Skeletal muscle cell (primary cell): ENCODE data around the gene SNAPC1.
A peak's percentile ranks its signal among the peaks of the same experiment; 100 is the strongest.

Experiments
- DNase-seq: peaks from one replicate; pipeline ENCODE4 v3.0.0-alpha.2; 2010; ENCODE audit warnings: low read depth
- H3K4me3 ChIP-seq: 2 replicates; pipeline ENCODE4 v1.5.1; 2011; ENCODE audit warnings: low read depth, mild to moderate bottlenecking, control low read depth, low read length, moderate library complexity

SNAPC1 gene

DNA sequence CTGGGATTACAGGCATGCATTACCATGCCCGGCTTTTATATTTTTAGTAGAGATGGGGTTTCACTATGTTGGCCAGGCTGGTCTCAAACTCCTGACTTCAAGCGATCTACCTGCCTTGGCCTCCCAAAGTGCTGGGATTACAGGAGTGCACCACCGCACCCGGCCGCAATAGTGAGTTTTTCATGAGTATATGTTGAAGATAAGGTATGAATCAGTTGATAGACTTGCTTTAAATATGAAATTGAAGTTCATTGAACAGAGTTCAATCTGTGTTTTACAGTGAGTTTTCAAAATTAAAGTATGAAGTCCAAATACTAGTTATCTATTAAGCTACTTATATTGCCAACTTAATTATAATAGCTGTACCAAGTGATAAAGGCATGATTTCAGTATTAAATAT, 35.1 kb downstream of the SNAPC1 start:
- no peak for DNase-seq
- H3K4me3 ChIP-seq = no peak overlapping the region

DNA sequence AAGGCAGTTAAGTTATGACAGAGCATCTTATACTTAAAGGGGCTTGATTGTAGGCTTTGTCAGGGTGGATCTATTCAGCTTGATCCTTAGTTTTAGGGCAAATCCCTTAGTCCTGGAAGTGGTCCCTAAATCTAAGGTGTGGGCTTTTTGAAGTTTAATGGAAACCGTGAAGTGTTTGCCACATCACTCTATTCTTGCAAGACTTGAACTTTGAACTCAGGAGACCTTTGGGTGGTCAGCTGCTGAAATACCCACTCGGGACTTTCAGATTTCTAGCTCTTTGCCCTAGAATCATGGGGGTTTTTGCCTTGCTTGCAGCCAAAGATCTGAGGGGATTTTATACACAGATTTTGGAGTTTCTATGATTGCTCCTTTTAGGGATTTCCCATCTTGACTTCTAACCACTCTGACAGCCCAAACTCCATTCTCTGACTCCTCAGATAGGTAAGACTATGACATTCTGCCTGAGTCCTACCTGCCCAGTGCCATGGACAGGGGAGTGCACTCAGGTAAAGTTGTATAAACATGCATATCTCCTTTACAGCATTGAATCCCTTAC, 39.9 kb downstream of the SNAPC1 start:
- DNase-seq = no peak
- H3K4me3 ChIP-seq = no peak overlapping the region

DNA sequence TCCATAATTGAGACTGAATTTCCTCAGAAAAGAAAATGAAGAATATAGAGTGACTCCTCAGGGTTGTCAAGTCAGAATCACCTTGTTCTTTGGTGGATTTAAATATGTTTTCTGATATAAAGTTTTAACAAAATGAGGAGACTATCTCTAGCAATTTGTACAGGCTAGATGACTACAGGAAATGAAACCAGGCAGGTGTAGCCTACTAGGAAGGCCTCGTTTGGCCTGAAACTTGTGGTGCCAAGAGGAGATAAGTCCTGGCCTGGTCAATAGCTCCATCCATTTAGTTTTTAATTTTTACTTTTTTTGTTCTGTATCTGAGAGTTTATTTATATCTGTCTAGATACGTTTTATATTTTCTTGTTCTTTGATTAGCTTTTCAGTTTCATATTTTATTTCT, 41.5 kb downstream of the SNAPC1 start:
- no peak overlapping the region for H3K4me3 ChIP-seq
- DNase-seq = no peak

DNA sequence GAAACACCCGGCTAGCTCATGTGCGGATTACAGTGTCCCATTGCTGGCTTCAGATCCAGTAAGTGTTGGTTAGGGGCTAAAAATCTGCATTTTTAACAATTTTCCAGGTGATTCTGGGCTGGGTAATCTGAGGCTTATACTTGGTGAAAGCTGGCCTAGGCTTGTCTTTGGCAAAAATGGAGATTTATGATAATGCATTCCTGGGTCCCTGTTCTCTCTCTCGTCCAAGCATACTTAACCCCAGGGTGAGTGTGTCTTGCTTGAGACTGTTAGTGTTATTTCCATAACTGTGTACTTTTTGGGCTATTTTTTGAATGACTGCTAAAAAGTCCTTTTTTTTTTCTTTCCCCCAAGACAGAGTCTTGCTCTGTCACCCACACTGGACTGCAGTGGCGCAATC, 43.2 kb downstream of the SNAPC1 start:
- H3K4me3 ChIP-seq = no peak overlapping the region
- DNase-seq = no peak

DNA sequence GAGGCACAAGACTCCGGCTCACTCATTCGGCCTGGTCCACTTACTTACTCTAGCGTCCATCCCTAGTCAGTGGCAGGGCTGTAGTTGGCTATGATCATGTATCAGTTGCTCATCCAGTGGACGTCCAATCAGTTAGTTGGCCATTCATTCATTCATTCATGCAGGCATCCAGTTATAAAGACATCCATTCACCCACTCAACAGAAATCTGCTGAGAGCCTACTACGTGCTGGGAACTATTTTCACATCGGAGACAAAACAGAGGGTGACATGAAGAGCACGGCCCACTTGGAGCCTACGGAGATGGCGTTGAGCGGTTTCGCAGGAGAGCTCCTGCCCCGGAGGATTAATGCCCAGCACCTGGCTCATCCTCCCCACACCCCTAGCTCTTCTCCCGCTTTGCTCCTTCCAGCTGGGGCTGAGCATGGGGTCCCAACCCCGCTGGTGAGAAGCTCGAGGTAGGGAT, 49.7 kb downstream of the SNAPC1 start:
- peak overlapping the region; percentile 56 for H3K4me3 ChIP-seq
- no peak for DNase-seq

DNA sequence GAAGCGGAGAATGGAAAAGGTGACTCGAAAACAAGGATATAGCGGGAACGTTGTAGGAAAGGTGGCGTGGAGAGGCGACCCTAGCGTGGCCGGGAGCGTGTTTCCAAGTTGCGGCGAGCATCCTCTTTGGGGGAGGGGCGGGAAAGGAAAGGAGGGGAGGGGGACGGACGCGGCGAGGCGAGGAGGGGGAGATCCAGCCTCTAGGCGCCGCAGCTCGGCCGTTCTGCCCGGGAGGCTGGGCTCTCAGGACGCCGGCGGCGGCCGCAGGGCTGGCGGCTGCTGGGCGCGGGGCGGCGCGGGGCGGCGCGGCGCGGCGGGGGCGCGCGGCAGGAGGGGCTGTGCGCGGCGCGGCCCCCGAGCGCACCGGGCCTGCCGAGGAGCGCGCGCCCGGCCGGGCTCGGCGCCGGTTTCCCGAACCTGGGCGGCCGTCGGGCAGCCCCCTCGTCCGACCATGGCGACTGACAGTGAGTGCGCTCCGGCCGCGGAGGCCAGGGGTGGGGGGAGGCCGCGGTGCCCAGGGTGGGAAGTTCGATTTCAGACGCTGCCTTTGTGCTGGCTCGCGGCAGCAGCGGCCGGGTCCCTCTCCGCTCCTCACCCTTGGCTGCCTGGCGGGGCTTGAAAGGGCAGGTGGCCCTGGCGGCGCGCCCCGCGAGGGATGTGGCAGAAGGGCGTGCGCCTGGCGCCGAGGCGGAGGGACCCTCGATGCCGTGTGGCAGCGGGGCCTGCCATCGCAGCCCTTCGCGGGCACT, 50.3 kb downstream of the SNAPC1 start, which contains the start of gene SYT16:
TSS of gene SYT16 (plus strand) at position 357 of the 749 bp plus-strand sequence.
- H3K4me3 ChIP-seq = peak within 1 kb of the TSS; percentile 56
- no peak for DNase-seq

DNA sequence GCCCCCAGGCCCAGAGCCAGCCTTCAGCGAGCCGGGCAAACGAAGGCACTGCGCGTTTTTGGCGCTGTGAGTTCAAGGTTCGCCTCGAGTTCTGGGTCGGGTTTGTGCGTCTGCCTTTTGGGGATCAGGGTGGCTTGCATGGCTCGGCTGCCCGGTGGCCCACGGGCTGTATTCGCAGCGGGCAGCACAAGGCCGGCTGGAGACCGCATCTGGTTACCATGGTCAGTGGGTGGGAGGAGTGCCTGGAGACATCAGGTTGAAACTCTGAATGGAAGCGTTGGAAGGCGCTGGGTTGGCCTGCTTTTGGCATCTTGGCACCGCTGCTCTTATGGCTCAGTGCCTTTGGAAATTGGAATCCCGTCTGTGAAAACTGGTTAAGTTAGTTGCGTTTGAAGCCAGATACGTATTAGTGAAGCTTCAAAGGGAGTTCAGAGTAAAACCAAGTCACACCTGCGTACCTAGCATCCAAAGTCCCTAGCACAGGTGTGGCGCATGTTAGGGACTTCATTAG, 50.9 kb downstream of the SNAPC1 start:
- H3K4me3 ChIP-seq = peak overlapping the region; percentile 56
- DNase-seq = no peak

DNA sequence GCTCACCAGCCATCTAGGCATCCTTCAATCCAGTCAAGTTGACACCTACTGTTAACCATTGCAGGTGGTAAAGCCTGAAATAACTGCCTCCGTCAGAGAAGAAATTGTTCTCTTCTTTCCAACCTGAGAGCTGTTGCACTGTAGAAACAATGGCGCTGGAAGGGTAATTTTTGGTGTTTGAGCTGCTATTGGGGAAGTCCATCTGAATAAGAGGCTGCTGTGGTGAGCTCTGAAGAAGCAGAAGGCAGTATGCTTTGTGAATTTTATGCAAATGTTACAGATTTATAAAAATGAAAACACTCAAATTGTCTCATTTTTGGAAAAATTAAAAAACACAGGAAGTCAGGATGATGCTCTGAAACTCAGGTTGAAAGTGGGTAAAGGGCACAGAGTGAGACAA, 60.2 kb downstream of the SNAPC1 start:
- H3K4me3 ChIP-seq = no peak overlapping the region
- DNase-seq = no peak

DNA sequence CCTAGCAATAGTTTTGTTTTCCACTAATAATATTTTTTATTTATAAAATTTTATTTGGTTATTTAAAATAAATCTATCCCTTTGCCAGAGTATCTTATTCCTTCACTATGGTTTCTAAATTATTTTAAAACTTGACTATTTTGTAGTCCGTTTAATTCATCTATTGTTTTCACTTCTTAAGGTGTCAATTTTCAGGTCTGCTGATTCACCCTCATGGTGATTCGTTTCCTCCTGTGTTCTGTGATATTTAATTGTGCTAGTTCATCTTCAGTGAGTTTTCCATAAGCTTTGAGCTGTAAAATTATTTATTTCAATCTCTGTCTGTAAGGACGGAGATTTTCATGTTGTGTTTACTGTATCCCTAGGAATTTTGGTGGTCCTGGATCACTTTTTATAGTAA, 70.6 kb downstream of the SNAPC1 start:
- no peak overlapping the region for H3K4me3 ChIP-seq
- DNase-seq = no peak

DNA sequence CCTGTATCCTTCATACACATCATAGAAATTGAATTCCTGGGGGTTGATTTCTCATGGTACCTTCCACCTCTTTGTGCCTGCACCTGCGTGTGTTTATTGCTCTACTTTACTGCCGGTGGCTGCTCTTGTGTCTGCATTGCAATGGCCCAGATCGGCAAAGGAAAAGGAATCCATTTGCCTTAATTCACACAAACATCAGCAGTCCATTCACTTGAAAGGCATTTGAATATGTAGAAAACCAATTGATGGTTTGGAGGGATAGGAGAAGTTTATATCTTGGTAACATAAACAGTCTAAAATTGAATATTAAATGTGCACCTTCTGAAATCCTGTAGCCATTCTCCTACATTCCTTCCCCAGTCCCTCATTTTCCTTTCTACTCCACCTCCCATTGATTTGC, 74.0 kb downstream of the SNAPC1 start:
- DNase-seq = no peak

DNA sequence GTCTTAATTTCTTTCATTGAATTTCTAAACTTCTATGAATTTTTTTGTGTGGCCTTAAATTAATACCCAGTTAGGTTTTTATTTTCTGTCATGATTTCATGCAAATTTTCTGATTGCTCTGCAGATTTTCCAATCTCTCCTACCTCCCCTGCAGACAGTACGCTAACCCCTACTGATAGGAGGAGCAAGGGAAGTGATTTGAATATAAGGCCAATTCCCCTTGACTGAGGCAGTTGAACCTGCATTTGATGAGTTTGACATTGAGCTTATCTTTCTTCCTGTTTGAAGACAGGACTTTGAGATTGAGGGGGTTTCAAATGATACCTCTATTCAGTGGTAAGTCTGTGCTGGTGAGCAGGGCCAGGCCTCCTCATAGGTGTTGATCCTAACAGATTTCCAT, 74.6 kb downstream of the SNAPC1 start:
- no peak overlapping the region for H3K4me3 ChIP-seq
- DNase-seq = no peak

More for the DNA sequence above, 74.0 kb downstream of the SNAPC1 start:
- no peak overlapping the region for H3K4me3 ChIP-seq

DNA sequence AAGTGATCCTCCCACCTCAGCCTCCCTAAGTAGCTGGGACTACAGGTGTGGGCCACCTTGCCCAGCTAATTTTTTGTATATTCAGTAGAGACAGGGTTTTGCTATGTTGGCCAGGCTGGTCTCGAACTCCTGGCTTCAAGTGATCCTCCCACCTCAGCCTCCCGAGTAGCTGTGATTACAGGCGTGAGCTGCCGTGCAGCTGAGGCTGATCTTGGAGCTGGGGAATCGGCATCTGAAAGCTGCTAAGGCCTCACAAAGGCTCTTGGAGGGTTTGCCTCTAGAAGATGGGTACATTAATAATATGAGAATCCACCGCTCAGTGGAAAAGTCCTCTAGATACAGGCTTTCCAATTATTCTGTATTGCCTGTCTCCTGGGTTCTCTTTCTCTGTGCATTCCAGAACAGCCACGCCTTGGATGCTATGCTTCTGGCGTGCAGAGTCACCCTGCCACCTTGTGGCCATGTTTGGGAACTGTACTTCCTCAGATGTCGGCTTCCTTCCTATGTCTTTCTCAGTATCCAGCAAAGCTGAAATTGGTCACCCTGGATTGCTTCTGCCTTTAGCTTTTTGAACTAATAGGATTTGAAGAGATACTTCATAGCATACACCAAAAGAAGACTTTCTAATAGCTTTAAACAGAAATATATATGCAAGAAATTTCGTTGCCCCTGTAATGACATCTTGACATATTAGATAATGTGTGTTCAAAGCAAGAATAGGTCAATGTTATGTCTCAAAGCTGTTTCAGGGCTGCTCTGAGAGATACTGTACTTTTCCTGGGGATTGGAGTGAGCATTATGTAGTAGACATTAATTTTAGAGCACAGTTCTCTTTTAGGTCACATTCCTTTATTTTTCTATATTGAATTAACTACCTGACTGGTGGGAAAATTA, 75.4 kb downstream of the SNAPC1 start:
- peak; percentile 33 for DNase-seq
- no peak overlapping the region for H3K4me3 ChIP-seq

DNA sequence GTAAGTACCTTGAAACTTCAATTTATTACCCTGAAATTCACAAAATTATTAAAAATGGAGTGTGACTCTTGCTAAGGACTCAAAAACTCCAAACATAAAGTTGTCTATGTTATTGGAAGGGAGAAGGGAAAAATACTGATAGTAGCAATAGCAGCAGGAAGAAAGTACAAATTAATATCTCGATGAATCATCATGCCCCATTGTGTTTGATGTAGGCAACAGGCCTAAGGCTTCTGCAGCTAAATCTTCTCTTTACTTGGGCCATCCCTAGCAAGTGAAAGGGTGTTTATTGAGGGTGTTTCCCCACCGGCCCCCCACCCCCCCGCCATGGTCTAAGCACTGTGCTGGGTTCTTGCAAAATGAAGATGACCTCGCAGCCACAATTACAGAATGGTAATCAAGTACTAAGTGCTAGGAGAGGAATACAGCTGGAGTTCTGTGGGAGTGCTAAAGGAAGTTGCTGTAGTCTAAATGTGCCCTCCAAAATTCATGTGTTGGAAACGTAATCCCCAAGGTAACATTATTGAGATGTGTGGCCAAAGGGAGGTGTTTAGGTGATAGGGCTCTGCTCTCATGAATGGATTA, 76.5 kb downstream of the SNAPC1 start:
- no peak for DNase-seq
- H3K4me3 ChIP-seq = no peak overlapping the region

DNA sequence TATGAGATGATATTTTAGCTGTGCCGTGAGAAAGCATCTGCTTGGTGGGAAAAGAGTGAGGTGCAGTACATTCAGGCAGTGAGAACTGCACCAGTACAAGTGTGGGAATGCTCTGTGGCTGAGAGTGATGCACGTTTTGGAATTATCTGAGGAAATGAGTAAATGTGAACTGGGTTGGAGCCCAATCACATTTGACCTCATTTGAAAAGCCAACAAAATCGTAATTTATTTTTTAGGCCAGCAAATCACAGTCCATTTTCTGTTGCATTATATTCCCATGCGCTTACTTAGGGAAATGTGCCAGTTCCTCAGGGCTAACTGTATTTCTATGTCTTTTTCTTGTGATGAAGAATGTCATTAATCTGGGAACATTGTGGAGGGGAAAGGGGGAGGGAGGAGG, 77.3 kb downstream of the SNAPC1 start:
- DNase-seq = peak; percentile 64
- no peak overlapping the region for H3K4me3 ChIP-seq

DNA sequence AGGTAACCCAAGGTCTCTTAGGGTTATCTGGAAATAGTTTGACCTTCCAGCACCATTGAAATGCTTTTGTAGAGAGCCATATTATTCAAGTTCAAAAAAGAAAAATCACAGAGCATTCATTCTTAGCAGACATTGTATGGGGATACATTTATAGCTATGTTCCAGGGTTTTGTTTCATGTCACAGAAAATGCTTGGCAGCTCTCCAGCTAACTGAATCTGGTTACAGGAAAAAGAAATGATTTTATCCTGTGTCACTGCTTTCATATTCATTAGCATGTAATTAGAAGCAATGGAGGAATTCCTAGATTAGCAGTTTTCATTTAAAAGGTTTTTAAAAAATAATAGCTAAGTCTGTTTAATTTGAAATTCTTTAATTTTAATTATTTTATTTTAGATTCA, 78.9 kb downstream of the SNAPC1 start:
- no peak for DNase-seq
- H3K4me3 ChIP-seq = no peak overlapping the region
